D721Med (cell line): ENCODE data around the gene PDE8A.
"Not testable (repeated sequence)": the region's sequence is repeated elsewhere in the genome, so short reads cannot be mapped to it uniquely, and the experiment has no call there.

Experiments
- DNase-seq: peaks from one replicate; pipeline ENCODE4 v3.0.0; 2011; ENCODE audit warnings: low spot score; ENCODE audit not compliant: insufficient read length
- FAIRE-seq: peaks from 2 replicates; lab custom pipeline; 2011; peaks lifted over from hg19 to GRCh38; lab: Jason Lieb, UNC
- CTCF ChIP-seq: IDR thresholded peaks from 2 replicates; pipeline ENCODE4 v1.5.1; 2012; ENCODE audit warnings: mild to moderate bottlenecking, control low read depth; ENCODE audit not compliant: insufficient read depth; ENCODE audit errors: missing control alignments

PDE8A gene

GRCh38 chr15:85007741-85008397 lies 26.2 kb downstream of the PDE8A start:
- FAIRE-seq: no peak
- DNase-seq: no peak
- no peak for TF ChIP-seq CTCF

GRCh38 chr15:85008474-85009260 lies 27.0 kb downstream of the PDE8A start:
- no peak for DNase-seq
- no peak for FAIRE-seq
- TF ChIP-seq CTCF: no peak

GRCh38 chr15:85009435-85009834 lies 27.8 kb downstream of the PDE8A start:
- FAIRE-seq (no peak), DNase-seq (no peak)
- TF ChIP-seq CTCF: no peak

- TF ChIP-seq CTCF: no peak
Measured at GRCh38 chr15:85010071-85010385, 28.4 kb downstream of the PDE8A start.

GRCh38 chr15:85010386-85011159 lies 28.9 kb downstream of the PDE8A start:
- no peak for TF ChIP-seq CTCF
- FAIRE-seq (no peak), DNase-seq (no peak)

More at GRCh38 chr15:85010071-85010385, 28.4 kb downstream of the PDE8A start:
- DNase-seq: no peak
- FAIRE-seq: no peak

DNA sequence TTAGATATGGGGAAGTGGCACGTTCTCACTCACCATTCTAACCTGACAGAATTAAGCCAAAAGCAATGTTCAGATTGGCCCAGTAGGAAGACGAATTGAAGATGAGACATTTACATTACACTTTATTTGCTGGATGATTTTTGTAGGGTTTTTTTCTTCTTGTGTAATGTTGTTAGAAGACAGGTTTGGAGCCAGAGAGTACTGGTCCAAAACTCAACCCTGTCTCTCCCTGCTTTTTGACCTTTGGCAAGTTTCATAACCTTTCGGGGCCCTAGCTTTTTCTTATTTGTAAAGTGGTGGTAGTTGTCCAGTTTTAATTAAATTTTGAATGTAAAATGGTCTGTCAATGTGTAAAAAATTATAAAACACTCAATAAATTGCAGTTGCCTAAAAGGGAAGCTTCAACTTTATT lies 29.5 kb downstream of the PDE8A start:
- DNase-seq (no peak), FAIRE-seq (no peak)
- TF ChIP-seq CTCF: no peak

GRCh38 chr15:85011724-85012123 lies 30.1 kb downstream of the PDE8A start:
- not testable (repeated sequence) for DNase-seq, FAIRE-seq
